GM19468 (cell line): ENCODE measurements around the gene TBC1D28.
"Not testable (repeated sequence)": the region's sequence is repeated elsewhere in the genome, so short reads cannot be mapped to it uniquely, and the experiment has no call there.

Source experiments
- ATAC-seq: cut with Tn5 transposase; IDR thresholded peaks from one replicate; pipeline ENCODE4 v1.9.1; 2021; ENCODE audit warnings: mild to moderate bottlenecking, moderate library complexity, moderate number of reproducible peaks; ENCODE audit not compliant: unreplicated experiment; ENCODE audit errors: extremely low read depth

TBC1D28 gene

DNA sequence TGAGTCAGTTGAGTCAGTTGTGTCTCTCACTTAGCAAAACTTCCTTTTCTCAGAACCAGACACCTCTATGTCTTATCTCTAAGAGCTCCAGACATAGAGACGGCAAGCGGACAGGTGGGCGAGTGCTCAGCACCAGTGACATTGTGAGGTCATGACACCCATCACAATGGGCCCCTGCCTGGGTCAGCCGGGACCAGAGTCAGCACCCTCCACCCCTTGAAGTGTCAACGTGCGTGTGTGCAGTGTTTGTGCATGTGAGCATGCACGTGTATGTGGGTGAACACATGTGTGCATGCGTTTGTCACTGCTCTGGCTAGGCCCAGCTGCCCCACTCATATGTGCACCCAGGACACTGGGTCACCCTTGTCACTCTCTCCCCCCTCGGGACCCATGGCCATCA is at the start of gene TBC1D28:
TSS of gene TBC1D28 (minus strand) at position 101 of the 400 bp plus-strand sequence. CDS start 3,039 bp downstream, outside the sequence.
- not testable (repeated sequence) for ATAC-seq

GRCh38 chr17:18682668-18683067 is 38.5 kb upstream of the TBC1D28 start:
- ATAC-seq = not testable (repeated sequence)

- ATAC-seq = peak; percentile 68
Observed at GRCh38 chr17:18681767-18682571, 37.8 kb upstream of the TBC1D28 start, which contains the start of gene FOXO3B. FOXO3B (minus strand) TSS chr17:18682314; CDS start chr17:18681651, 663 bp downstream.

DNA sequence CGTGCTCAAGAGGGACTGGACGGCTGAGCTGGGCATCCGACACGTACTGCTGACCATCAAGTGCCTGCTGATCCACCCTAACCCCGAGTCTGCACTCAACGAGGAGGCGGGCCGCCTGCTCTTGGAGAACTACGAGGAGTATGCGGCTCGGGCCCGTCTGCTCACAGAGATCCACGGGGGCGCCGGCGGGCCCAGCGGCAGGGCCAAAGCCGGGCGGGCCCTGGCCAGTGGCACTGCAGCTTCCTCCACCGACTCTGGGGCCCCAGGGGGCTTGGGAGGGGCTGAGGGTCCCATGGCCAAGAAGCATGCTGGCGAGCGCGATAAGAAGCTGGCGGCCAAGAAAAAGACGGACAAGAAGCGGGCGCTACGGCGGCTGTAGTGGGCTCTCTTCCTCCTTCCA is 33.2 kb upstream of the TBC1D28 start:
- ATAC-seq = not testable (repeated sequence)

- not testable (repeated sequence) for ATAC-seq
Observed at GRCh38 chr17:18676928-18677327, 32.7 kb upstream of the TBC1D28 start.

GRCh38 chr17:18672395-18673227 is 28.4 kb upstream of the TBC1D28 start:
- not testable (repeated sequence) for ATAC-seq

GRCh38 chr17:18668625-18669024 is 24.4 kb upstream of the TBC1D28 start:
- not testable (repeated sequence) for ATAC-seq

DNA sequence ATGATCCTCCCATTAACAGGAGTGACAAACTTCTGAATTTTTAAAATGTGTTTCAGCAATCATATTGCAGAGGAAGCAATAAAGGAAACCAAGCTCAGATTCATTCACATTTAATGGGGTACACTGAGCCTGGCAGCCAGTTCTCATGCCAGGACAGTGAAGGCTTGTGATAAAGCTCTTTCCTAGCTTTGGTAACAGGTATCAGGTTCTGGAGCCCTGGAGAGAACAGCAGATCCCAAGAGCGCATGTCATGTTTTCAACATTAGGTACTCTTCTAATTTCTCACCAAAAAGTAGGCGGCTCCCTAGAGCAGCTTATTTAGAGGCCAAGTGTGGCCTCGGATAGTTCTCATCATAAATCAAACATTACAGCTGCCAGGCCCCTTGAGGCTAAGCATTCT is 23.3 kb upstream of the TBC1D28 start:
- not testable (repeated sequence) for ATAC-seq

GRCh38 chr17:18666326-18666725 is 22.1 kb upstream of the TBC1D28 start:
- ATAC-seq = not testable (repeated sequence)

DNA sequence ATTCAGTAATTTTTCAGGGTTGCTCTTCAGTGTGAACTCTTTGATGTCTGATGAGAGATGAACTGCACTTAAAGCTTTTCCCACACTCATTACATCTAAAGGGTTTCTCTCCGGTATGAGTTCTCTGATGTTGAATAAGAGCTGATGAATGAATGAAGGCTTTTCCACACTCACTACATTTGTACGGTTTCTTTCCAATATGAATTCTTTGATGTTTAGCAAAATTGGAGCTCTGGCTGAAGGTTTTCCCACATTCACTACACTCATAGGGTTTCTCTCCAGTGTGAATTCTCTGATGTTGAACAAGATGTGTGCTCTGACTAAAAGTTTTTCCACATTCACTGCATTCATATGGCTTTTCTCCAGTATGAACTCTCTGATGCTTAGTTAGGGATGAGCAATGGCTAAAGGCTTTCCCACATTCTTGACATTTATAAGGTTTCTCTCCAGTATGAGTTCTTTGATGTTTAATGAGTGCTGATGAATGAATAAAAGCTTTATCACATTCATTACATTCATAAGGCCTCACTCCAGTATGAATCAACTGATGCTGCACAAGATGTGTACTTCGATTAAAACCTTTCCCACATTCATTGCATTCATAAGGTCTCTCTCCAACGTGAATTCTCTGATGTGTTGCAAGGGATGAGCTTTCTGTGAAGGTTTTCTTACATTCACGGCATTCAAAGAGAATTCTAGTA is 17.9 kb upstream of the TBC1D28 start:
- not testable (repeated sequence) for ATAC-seq

DNA sequence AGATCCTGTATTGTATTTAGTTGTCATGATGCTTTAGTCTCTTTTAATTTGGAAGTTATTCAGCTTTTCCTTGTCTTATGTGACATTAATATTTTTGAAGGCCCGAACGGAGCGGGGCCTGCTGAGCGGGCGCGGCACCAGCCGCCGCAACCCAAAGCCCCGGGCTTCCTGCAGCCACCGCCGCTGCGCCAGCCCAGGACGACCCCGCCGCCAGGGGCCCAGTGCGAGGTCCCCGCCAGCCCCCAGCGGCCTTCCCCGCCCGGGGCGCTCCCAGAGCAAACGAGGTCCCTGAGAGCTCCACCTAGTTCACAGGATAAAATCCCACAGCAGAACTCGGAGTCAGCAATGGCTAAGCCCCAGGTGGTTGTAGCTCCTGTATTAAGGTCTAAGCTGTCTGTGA is 5.9 kb upstream of the TBC1D28 start:
- ATAC-seq = not testable (repeated sequence)

DNA sequence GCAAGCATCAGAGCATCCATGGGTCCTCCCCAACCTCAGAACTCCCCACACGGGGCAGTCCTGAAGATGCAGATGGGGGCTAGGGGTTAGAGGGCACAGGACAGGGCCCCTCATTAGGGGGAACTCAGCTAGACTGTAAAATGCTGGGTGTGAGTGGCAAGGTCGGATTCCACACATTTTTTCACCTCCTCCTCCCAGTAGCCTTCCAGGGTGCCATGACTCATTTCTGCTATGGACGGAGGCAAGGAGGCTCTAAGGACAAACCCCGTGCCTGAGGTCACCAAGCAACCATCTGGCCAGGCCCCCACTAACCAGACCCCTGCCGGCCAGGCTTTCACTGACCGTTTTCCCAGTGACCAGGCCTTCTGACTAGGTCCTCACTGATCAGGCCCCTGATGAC is 1.1 kb downstream of the TBC1D28 start:
- ATAC-seq = not testable (repeated sequence)

DNA sequence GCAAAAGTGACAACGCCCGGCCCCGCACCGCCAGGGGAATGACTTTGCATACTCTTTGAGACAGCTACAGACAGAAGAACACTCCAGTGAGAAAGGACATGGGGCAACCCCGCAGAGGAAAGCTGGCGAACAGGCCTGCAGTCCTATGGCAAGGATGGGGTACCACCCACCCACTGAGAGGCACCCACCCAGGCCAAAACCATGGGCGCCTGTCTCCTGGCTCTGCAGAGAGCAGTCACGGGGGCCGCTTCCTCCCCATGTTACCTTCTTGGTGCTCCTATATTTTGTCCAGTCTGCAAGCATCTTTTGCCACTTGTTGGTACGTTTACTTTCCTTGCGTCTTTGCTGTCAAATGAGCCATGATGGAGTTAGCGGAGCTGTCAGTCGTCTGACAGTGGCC is 5.8 kb downstream of the TBC1D28 start:
- ATAC-seq = not testable (repeated sequence)

- ATAC-seq = not testable (repeated sequence)
Observed at GRCh38 chr17:18636237-18636636, 8.0 kb downstream of the TBC1D28 start.

- ATAC-seq = not testable (repeated sequence)
Observed at GRCh38 chr17:18635773-18636172, 8.4 kb downstream of the TBC1D28 start.

GRCh38 chr17:18634550-18635263 is 9.5 kb downstream of the TBC1D28 start:
- not testable (repeated sequence) for ATAC-seq

- ATAC-seq = no peak
Observed at GRCh38 chr17:18626152-18626870, 17.9 kb downstream of the TBC1D28 start.

DNA sequence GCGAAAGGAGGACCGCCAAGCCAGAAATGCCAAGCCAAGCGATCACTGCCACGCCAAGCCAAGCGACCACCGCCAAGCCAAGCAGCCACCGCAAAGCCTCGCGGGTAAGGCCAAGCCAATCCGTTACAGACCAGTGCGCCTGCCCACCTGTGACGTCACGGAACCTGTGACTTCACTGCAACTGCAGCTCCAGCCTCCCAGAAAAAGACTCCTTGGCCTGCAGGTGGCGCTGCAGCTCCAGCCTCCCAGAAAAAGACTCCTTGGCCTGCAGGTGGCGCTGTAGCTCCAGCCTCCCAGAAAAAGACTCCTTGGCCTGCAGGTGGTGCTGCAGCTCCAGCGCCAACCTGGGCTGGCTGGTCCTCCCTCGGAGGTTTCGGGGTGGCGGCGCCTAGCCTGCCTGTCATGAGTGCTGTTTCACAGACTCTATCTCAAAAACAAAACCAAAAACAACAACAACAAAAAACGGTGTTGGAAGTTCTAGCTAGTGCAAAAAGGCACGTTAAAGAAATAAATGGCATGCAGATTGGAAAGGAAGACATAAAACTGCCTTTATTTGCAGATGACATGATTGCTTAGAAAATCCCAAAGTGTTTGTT is 18.6 kb downstream of the TBC1D28 start:
- ATAC-seq = peak; percentile 63
